OCI-LY1 (cell line): ENCODE data around the gene TSPAN8.

Experiments
- EZH2 ChIP-seq: fragments of 200-600 bp; sonication (generic), shearing (Covaris generic); IDR thresholded peaks from 2 replicates; pipeline ENCODE4 v1.8.0; 2017; ENCODE audit warnings: borderline replicate concordance, mixed run types, mild to moderate bottlenecking, antibody characterized with exemption, low read length, moderate library complexity, mixed read lengths
- TF ChIP-seq, protein P1 (sequence below): fragments of 200-600 bp; sonication (generic), shearing (Covaris generic); IDR thresholded peaks from 2 replicates; pipeline ENCODE4 v1.5.1; 2017; ENCODE audit warnings: mild to moderate bottlenecking, antibody characterized with exemption, low read length, moderate library complexity, mixed read lengths

DNA sequence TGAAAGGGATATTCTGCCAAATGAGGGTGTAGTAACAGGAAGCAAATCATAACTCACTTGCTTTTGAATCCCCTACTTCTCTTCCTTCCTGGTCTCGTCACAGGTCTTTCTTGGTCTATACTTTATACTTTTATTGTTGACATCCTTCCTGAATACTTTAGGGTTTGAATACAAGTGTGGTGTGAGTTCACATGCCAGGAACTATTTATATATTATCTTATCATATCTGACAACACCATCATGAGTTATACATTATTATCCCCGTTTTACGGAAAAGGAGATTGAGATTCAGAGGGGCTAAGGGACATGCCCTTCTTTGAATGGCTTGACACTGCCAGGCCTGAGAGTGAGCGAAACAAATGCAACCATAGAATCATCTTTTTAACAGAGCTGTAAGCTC lies 33.0 kb upstream of the TSPAN8 start:
- TF ChIP-seq, protein P1, sequence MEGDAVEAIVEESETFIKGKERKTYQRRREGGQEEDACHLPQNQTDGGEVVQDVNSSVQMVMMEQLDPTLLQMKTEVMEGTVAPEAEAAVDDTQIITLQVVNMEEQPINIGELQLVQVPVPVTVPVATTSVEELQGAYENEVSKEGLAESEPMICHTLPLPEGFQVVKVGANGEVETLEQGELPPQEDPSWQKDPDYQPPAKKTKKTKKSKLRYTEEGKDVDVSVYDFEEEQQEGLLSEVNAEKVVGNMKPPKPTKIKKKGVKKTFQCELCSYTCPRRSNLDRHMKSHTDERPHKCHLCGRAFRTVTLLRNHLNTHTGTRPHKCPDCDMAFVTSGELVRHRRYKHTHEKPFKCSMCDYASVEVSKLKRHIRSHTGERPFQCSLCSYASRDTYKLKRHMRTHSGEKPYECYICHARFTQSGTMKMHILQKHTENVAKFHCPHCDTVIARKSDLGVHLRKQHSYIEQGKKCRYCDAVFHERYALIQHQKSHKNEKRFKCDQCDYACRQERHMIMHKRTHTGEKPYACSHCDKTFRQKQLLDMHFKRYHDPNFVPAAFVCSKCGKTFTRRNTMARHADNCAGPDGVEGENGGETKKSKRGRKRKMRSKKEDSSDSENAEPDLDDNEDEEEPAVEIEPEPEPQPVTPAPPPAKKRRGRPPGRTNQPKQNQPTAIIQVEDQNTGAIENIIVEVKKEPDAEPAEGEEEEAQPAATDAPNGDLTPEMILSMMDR, result no peak
- TF ChIP-seq EZH2, result no peak
